ENCODE results near the gene GRIK3.

GRIK3 gene

GRCh38 chr1:36814774-36815173 is 219.5 kb downstream of the GRIK3 start:
- no peak for DNase-seq

GRCh38 chr1:36814083-36814482 is 220.2 kb downstream of the GRIK3 start:
- DNase-seq: no peak

GRCh38 chr1:36807262-36807661 is 227.1 kb downstream of the GRIK3 start:
- no peak for DNase-seq

- no peak for DNase-seq
Measured at GRCh38 chr1:36805979-36806640, 228.2 kb downstream of the GRIK3 start.

GRCh38 chr1:36804669-36805314 is 229.5 kb downstream of the GRIK3 start:
- DNase-seq: no peak

- no peak for DNase-seq
Measured at GRCh38 chr1:36803868-36804570, 230.3 kb downstream of the GRIK3 start.

- DNase-seq: no peak
Measured at GRCh38 chr1:36802018-36802417, 232.3 kb downstream of the GRIK3 start.

GRCh38 chr1:36797761-36798160 is 236.6 kb downstream of the GRIK3 start:
- DNase-seq: no peak

GRCh38 chr1:36796733-36797132 is 237.6 kb downstream of the GRIK3 start:
- DNase-seq: no peak

GRCh38 chr1:36796106-36796590 is 238.2 kb downstream of the GRIK3 start:
- DNase-seq: no peak

GRCh38 chr1:36794460-36794859 is 239.9 kb downstream of the GRIK3 start:
- DNase-seq: no peak

GRCh38 chr1:36793452-36793851 is 240.9 kb downstream of the GRIK3 start:
- no peak for DNase-seq

GRCh38 chr1:36792292-36792691 is 242.0 kb downstream of the GRIK3 start:
- DNase-seq: no peak

GRCh38 chr1:36790191-36790590 is 244.1 kb downstream of the GRIK3 start:
- DNase-seq: no peak

GRCh38 chr1:36789535-36789934 is 244.8 kb downstream of the GRIK3 start:
- DNase-seq: no peak

GRCh38 chr1:36787312-36787913 is 246.9 kb downstream of the GRIK3 start:
- no peak for DNase-seq

- no peak for DNase-seq
Measured at GRCh38 chr1:36786425-36786824, 247.9 kb downstream of the GRIK3 start.

GRCh38 chr1:36784147-36784859 is 250.0 kb downstream of the GRIK3 start:
- DNase-seq: no peak

GRCh38 chr1:36783475-36783874 is 250.8 kb downstream of the GRIK3 start:
- no peak for DNase-seq

GRCh38 chr1:36782785-36783184 is 251.5 kb downstream of the GRIK3 start:
- no peak for DNase-seq

GRCh38 chr1:36782085-36782484 is 252.2 kb downstream of the GRIK3 start:
- no peak for DNase-seq

- DNase-seq: no peak
Measured at GRCh38 chr1:36781098-36781497, 253.2 kb downstream of the GRIK3 start.

- DNase-seq: no peak
Measured at GRCh38 chr1:36778740-36779139, 255.6 kb downstream of the GRIK3 start.
